ENCODE data around the gene GINS1. TPM values are rescaled to one million over a fixed set of nuclear protein-coding genes. Genes with fewer than 3 reads are reported as not detected.

GINS1 gene
- total and polyA plus RNA-seq, 2 of the 13 experiments (the other 11 are each of a cell fraction or from before 2014, with no cell fraction given), result 14.6 to 59.9 TPM

DNA sequence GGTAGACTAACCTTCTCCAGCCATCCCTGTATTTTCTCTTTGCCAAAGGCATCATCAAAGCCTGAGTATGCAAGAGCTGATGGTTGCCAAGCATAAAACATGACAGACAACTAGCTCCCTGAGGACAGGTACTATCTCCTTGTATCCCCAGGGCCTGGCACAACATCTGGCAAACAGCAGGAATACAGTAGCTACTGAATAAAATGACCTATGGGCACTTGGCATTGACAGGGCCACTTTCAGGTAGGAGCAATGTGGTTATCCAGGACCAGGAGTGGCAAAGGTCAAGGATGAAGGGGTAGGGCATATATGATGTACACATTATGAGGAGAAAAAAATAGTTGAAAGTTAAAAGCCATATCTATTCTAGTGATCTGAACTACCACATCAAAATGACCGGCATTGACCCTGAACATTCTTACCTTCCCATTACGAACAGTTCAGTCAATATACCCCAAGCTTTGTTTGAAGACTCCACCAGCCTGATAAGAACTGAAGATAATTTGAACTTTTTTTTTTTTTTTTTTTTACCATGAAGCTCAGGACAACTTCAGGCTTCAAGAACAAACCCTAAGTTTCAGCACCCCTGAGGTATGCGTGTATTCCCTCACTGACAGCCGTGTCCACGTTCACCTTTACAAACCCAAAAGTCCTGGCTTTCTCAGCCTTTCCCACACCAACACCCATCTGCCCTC is 29.1 kb upstream of the GINS1 start (continued):
- TF ChIP-seq BORCS8-MEF2B (CRISPR knock-in tag; IDR thresholded peaks at IDR 0.05) (no peak), ZNF780A (CRISPR knock-in tag; IDR thresholded peaks at IDR 0.05) (no peak), SRSF1 (optimal IDR thresholded peaks at IDR 0.05; ENCODE audit: low read depth, low read length) (no peak), ZNF20 (CRISPR knock-in tag; IDR thresholded peaks at IDR 0.05) (no peak), MXI1 (IDR thresholded peaks at IDR 0.05; ENCODE audit: borderline replicate concordance, low read depth, low read length) (no peak; the same call in 2 of the 3 replicates), HOXA9 (CRISPR knock-in tag; IDR thresholded peaks at IDR 0.05; ENCODE audit: borderline replicate concordance) (no peak), ZNF510 (CRISPR knock-in tag; IDR thresholded peaks at IDR 0.05; ENCODE audit: low read depth) (0 out of 2 replicates have a peak, but pooled peaks have one; percentile 52), POLR2A (IDR thresholded peaks at IDR 0.05; ENCODE audit: insufficient read depth in 1 of 2, low read depth in 2 of 2, low read length in 2 of 2) (no peak), ZNF382 (CRISPR knock-in tag; IDR thresholded peaks at IDR 0.05; ENCODE audit: borderline replicate concordance) (no peak), RARA (CRISPR knock-in tag; IDR thresholded peaks at IDR 0.05) (peak; percentile 94), AGO1 (IDR thresholded peaks at IDR 0.05; ENCODE audit: low read depth, low read length, poor library complexity, severe bottlenecking) (no peak), SKI (IDR thresholded peaks at IDR 0.05; ENCODE audit: partially characterized antibody) (peak; percentile 89), CBX1 (IDR thresholded peaks at IDR 0.05; ENCODE audit: low read depth) (no peak), TSC22D2 (CRISPR knock-in tag; IDR thresholded peaks at IDR 0.05; ENCODE audit: borderline replicate concordance) (no peak), HDAC6 (IDR thresholded peaks at IDR 0.05; ENCODE audit: low read depth, low read length) (no peak), ZNF431 (CRISPR knock-in tag; IDR thresholded peaks at IDR 0.05; ENCODE audit: borderline replicate concordance, low read depth) (no peak), ZNF615 (CRISPR knock-in tag; IDR thresholded peaks at IDR 0.05; ENCODE audit: borderline replicate concordance) (no peak)
- TF ChIP-seq, protein P1, sequence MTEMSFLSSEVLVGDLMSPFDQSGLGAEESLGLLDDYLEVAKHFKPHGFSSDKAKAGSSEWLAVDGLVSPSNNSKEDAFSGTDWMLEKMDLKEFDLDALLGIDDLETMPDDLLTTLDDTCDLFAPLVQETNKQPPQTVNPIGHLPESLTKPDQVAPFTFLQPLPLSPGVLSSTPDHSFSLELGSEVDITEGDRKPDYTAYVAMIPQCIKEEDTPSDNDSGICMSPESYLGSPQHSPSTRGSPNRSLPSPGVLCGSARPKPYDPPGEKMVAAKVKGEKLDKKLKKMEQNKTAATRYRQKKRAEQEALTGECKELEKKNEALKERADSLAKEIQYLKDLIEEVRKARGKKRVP (CRISPR knock-in tag; IDR thresholded peaks at IDR 0.05), result no peak
- TF ChIP-seq, protein P2, sequence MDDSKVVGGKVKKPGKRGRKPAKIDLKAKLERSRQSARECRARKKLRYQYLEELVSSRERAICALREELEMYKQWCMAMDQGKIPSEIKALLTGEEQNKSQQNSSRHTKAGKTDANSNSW (CRISPR knock-in tag; IDR thresholded peaks at IDR 0.05; ENCODE audit: borderline replicate concordance), result no peak
- TF ChIP-seq, protein P3, sequence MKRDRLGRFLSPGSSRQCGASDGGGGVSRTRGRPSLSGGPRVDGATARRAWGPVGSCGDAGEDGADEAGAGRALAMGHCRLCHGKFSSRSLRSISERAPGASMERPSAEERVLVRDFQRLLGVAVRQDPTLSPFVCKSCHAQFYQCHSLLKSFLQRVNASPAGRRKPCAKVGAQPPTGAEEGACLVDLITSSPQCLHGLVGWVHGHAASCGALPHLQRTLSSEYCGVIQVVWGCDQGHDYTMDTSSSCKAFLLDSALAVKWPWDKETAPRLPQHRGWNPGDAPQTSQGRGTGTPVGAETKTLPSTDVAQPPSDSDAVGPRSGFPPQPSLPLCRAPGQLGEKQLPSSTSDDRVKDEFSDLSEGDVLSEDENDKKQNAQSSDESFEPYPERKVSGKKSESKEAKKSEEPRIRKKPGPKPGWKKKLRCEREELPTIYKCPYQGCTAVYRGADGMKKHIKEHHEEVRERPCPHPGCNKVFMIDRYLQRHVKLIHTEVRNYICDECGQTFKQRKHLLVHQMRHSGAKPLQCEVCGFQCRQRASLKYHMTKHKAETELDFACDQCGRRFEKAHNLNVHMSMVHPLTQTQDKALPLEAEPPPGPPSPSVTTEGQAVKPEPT (CRISPR knock-in tag; IDR thresholded peaks at IDR 0.05; ENCODE audit: low read depth), result no peak
- TF ChIP-seq, protein P4, sequence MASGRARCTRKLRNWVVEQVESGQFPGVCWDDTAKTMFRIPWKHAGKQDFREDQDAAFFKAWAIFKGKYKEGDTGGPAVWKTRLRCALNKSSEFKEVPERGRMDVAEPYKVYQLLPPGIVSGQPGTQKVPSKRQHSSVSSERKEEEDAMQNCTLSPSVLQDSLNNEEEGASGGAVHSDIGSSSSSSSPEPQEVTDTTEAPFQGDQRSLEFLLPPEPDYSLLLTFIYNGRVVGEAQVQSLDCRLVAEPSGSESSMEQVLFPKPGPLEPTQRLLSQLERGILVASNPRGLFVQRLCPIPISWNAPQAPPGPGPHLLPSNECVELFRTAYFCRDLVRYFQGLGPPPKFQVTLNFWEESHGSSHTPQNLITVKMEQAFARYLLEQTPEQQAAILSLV (CRISPR knock-in tag; IDR thresholded peaks at IDR 0.05; ENCODE audit: borderline replicate concordance), result no peak
- TF ChIP-seq, protein P5, sequence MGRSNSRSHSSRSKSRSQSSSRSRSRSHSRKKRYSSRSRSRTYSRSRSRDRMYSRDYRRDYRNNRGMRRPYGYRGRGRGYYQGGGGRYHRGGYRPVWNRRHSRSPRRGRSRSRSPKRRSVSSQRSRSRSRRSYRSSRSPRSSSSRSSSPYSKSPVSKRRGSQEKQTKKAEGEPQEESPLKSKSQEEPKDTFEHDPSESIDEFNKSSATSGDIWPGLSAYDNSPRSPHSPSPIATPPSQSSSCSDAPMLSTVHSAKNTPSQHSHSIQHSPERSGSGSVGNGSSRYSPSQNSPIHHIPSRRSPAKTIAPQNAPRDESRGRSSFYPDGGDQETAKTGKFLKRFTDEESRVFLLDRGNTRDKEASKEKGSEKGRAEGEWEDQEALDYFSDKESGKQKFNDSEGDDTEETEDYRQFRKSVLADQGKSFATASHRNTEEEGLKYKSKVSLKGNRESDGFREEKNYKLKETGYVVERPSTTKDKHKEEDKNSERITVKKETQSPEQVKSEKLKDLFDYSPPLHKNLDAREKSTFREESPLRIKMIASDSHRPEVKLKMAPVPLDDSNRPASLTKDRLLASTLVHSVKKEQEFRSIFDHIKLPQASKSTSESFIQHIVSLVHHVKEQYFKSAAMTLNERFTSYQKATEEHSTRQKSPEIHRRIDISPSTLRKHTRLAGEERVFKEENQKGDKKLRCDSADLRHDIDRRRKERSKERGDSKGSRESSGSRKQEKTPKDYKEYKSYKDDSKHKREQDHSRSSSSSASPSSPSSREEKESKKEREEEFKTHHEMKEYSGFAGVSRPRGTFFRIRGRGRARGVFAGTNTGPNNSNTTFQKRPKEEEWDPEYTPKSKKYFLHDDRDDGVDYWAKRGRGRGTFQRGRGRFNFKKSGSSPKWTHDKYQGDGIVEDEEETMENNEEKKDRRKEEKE (IDR thresholded peaks at IDR 0.05), result no peak

All from HepG2 (cell line).